WTC11 (cell line): ENCODE data around the gene TLCD3B. TPM values are rescaled to one million over a fixed set of nuclear protein-coding genes. Genes with fewer than 3 reads are reported as not detected.

Source experiments
- EMX1 ChIP-seq: fragments of 250-450 bp; sonication (Bioruptor Pico); IDR thresholded peaks from 2 replicates; pipeline ENCODE4 v1.8.0; 2021; ENCODE audit warnings: mild to moderate bottlenecking
- ETV6 ChIP-seq: sonication (generic); formaldehyde crosslinking; IDR thresholded peaks from 2 replicates; pipeline ENCODE4 v1.8.1; 2022; ENCODE audit warnings: mild to moderate bottlenecking, missing genetic modification reagents
- FOXJ3 ChIP-seq: sonication (generic); formaldehyde crosslinking; IDR thresholded peaks from 2 replicates; pipeline ENCODE4 v1.9.0; 2021; ENCODE audit warnings: missing genetic modification reagents, mild to moderate bottlenecking, borderline replicate concordance
- FOXK1 ChIP-seq: sonication (generic); formaldehyde crosslinking; IDR thresholded peaks from 2 replicates; pipeline ENCODE4 v1.8.0; 2022; ENCODE audit warnings: mild to moderate bottlenecking, moderate library complexity, missing genetic modification reagents
- FOXP1 ChIP-seq: sonication (generic); formaldehyde crosslinking; IDR thresholded peaks from 2 replicates; pipeline ENCODE4 v1.8.0; 2022; ENCODE audit warnings: missing genetic modification reagents, mild to moderate bottlenecking, moderate library complexity, borderline replicate concordance
- RORB ChIP-seq: fragments of 250-450 bp; sonication (Bioruptor Pico); IDR thresholded peaks from 2 replicates; pipeline ENCODE4 v1.9.0; 2021; ENCODE audit warnings: mild to moderate bottlenecking
- SP1 ChIP-seq: sonication (generic); formaldehyde crosslinking; conservative IDR thresholded peaks from 2 replicates; pipeline ENCODE4 v1.8.1; 2022; ENCODE audit warnings: missing genetic modification reagents
- TEAD1 ChIP-seq: sonication (generic); formaldehyde crosslinking; IDR thresholded peaks from 2 replicates; pipeline ENCODE4 v1.8.0; 2022; ENCODE audit warnings: mild to moderate bottlenecking, missing genetic modification reagents
- TEAD4 ChIP-seq: sonication (generic); formaldehyde crosslinking; IDR thresholded peaks from 2 replicates; pipeline ENCODE4 v1.8.0; 2022; ENCODE audit warnings: mild to moderate bottlenecking, missing genetic modification reagents
- ZNF423 ChIP-seq: fragments of 250-450 bp; sonication (Bioruptor Pico); IDR thresholded peaks from 2 replicates; pipeline ENCODE4 v2.1.2; 2022; ENCODE audit warnings: mild to moderate bottlenecking, moderate library complexity
- total RNA-seq: library from RNA; stranded (reverse); gene quantifications from 3 replicates; pipeline ENCODE4 v1.2.3, GENCODE V29; 2021
- TF ChIP-seq, protein P1 (sequence below): sonication (generic); formaldehyde crosslinking; IDR thresholded peaks from 2 replicates; pipeline ENCODE4 v1.8.0; 2023; ENCODE audit warnings: missing genetic modification reagents, mild to moderate bottlenecking, borderline replicate concordance
- TF ChIP-seq, protein P2 (sequence below): sonication (generic); formaldehyde crosslinking; IDR thresholded peaks from 2 replicates; pipeline ENCODE4 v1.8.0; 2023; ENCODE audit warnings: mild to moderate bottlenecking, missing genetic modification reagents
- TF ChIP-seq, protein P3 (sequence below): sonication (generic); formaldehyde crosslinking; IDR thresholded peaks from 2 replicates; pipeline ENCODE4 v1.8.1; 2023; ENCODE audit warnings: mild to moderate bottlenecking, missing genetic modification reagents, moderate library complexity
- TF ChIP-seq, protein P4 (sequence below): sonication (generic); formaldehyde crosslinking; IDR thresholded peaks from 2 replicates; pipeline ENCODE4 v1.8.0; 2022; ENCODE audit warnings: mild to moderate bottlenecking, missing genetic modification reagents
- TF ChIP-seq, protein P5 (sequence below): sonication (generic); formaldehyde crosslinking; IDR thresholded peaks from 2 replicates; pipeline ENCODE4 v1.8.0; 2022; ENCODE audit warnings: missing genetic modification reagents
- TF ChIP-seq, protein P6 (sequence below): fragments of 250-450 bp; sonication (Bioruptor Pico); conservative IDR thresholded peaks from 2 replicates; pipeline ENCODE4 v1.9.0; 2021; ENCODE audit warnings: mild to moderate bottlenecking
- TF ChIP-seq, protein P7 (sequence below): sonication (generic); formaldehyde crosslinking; IDR thresholded peaks from 2 replicates; pipeline ENCODE4 v1.8.1; 2022; ENCODE audit warnings: mild to moderate bottlenecking, moderate library complexity, missing genetic modification reagents
- TF ChIP-seq, protein P8 (sequence below): fragments of 250-450 bp; sonication (Bioruptor Pico); IDR thresholded peaks from 2 replicates; pipeline ENCODE4 v2.1.2; 2022; ENCODE audit warnings: mild to moderate bottlenecking, moderate library complexity

TLCD3B gene
- total RNA-seq, 1 experiment from 2014 or later = 28.1 TPM

DNA sequence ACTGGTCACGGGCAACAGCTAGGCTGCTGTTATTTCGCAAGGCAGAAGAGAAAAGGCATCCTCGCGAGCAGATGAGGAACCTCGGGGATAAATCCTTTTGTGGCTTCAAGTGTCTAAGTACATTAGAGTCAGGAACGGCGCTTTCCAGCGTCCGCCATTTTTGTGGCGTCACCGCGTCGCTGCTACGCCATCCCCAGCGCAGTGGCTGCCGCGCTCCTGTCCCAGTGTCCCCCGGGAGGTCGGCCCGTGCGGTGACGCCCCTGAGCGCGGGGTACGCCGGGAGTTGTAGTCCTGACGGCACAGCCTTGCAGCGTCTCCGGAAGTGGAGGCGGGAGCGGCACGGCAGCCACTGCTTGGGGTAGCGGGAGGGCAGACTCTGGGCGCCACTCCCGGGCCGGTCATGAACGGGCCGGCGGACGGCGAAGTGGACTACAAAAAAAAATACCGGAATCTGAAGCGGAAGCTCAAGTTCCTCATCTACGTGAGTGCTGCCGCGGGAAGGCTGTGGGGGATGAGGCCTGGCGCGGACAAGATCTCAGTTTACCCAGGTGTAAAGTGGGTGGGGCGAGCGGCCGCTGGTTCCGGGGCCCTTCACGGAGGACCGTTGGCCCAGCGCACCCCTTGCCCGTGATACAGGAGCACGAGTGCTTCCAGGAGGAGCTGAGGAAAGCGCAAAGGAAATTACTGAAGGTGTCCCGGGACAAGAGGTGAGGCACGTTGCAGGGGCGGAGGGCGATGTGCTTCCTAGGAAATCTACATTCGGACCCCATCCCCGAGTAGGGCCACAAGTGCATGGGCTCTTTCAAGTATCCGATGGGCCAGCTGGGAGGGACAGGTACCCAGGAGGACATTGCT, 34.9 kb downstream of the TLCD3B start, which contains the start of gene INO80E (continued):
- TF ChIP-seq, protein P1, sequence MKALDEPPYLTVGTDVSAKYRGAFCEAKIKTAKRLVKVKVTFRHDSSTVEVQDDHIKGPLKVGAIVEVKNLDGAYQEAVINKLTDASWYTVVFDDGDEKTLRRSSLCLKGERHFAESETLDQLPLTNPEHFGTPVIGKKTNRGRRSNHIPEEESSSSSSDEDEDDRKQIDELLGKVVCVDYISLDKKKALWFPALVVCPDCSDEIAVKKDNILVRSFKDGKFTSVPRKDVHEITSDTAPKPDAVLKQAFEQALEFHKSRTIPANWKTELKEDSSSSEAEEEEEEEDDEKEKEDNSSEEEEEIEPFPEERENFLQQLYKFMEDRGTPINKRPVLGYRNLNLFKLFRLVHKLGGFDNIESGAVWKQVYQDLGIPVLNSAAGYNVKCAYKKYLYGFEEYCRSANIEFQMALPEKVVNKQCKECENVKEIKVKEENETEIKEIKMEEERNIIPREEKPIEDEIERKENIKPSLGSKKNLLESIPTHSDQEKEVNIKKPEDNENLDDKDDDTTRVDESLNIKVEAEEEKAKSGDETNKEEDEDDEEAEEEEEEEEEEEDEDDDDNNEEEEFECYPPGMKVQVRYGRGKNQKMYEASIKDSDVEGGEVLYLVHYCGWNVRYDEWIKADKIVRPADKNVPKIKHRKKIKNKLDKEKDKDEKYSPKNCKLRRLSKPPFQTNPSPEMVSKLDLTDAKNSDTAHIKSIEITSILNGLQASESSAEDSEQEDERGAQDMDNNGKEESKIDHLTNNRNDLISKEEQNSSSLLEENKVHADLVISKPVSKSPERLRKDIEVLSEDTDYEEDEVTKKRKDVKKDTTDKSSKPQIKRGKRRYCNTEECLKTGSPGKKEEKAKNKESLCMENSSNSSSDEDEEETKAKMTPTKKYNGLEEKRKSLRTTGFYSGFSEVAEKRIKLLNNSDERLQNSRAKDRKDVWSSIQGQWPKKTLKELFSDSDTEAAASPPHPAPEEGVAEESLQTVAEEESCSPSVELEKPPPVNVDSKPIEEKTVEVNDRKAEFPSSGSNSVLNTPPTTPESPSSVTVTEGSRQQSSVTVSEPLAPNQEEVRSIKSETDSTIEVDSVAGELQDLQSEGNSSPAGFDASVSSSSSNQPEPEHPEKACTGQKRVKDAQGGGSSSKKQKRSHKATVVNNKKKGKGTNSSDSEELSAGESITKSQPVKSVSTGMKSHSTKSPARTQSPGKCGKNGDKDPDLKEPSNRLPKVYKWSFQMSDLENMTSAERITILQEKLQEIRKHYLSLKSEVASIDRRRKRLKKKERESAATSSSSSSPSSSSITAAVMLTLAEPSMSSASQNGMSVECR (CRISPR knock-in tag) = 0 out of 2 replicates have a peak, but pooled peaks have one; percentile 30
- TF ChIP-seq, protein P2, sequence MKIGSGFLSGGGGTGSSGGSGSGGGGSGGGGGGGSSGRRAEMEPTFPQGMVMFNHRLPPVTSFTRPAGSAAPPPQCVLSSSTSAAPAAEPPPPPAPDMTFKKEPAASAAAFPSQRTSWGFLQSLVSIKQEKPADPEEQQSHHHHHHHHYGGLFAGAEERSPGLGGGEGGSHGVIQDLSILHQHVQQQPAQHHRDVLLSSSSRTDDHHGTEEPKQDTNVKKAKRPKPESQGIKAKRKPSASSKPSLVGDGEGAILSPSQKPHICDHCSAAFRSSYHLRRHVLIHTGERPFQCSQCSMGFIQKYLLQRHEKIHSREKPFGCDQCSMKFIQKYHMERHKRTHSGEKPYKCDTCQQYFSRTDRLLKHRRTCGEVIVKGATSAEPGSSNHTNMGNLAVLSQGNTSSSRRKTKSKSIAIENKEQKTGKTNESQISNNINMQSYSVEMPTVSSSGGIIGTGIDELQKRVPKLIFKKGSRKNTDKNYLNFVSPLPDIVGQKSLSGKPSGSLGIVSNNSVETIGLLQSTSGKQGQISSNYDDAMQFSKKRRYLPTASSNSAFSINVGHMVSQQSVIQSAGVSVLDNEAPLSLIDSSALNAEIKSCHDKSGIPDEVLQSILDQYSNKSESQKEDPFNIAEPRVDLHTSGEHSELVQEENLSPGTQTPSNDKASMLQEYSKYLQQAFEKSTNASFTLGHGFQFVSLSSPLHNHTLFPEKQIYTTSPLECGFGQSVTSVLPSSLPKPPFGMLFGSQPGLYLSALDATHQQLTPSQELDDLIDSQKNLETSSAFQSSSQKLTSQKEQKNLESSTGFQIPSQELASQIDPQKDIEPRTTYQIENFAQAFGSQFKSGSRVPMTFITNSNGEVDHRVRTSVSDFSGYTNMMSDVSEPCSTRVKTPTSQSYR (CRISPR knock-in tag) = no peak
- peak; percentile 29; the same call in 1 of the 2 replicates for TF ChIP-seq TEAD1 (CRISPR knock-in tag)
- TF ChIP-seq ZNF423 (CRISPR knock-in tag) = no peak
- no peak for TF ChIP-seq FOXJ3 (CRISPR knock-in tag)
- TF ChIP-seq, protein P3, sequence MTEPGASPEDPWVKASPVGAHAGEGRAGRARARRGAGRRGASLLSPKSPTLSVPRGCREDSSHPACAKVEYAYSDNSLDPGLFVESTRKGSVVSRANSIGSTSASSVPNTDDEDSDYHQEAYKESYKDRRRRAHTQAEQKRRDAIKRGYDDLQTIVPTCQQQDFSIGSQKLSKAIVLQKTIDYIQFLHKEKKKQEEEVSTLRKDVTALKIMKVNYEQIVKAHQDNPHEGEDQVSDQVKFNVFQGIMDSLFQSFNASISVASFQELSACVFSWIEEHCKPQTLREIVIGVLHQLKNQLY (CRISPR knock-in tag) = no peak
- TF ChIP-seq, protein P4, sequence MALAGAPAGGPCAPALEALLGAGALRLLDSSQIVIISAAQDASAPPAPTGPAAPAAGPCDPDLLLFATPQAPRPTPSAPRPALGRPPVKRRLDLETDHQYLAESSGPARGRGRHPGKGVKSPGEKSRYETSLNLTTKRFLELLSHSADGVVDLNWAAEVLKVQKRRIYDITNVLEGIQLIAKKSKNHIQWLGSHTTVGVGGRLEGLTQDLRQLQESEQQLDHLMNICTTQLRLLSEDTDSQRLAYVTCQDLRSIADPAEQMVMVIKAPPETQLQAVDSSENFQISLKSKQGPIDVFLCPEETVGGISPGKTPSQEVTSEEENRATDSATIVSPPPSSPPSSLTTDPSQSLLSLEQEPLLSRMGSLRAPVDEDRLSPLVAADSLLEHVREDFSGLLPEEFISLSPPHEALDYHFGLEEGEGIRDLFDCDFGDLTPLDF (CRISPR knock-in tag) = no peak
- TF ChIP-seq SP1 (CRISPR knock-in tag) = peak; percentile 96
- TF ChIP-seq, protein P5, sequence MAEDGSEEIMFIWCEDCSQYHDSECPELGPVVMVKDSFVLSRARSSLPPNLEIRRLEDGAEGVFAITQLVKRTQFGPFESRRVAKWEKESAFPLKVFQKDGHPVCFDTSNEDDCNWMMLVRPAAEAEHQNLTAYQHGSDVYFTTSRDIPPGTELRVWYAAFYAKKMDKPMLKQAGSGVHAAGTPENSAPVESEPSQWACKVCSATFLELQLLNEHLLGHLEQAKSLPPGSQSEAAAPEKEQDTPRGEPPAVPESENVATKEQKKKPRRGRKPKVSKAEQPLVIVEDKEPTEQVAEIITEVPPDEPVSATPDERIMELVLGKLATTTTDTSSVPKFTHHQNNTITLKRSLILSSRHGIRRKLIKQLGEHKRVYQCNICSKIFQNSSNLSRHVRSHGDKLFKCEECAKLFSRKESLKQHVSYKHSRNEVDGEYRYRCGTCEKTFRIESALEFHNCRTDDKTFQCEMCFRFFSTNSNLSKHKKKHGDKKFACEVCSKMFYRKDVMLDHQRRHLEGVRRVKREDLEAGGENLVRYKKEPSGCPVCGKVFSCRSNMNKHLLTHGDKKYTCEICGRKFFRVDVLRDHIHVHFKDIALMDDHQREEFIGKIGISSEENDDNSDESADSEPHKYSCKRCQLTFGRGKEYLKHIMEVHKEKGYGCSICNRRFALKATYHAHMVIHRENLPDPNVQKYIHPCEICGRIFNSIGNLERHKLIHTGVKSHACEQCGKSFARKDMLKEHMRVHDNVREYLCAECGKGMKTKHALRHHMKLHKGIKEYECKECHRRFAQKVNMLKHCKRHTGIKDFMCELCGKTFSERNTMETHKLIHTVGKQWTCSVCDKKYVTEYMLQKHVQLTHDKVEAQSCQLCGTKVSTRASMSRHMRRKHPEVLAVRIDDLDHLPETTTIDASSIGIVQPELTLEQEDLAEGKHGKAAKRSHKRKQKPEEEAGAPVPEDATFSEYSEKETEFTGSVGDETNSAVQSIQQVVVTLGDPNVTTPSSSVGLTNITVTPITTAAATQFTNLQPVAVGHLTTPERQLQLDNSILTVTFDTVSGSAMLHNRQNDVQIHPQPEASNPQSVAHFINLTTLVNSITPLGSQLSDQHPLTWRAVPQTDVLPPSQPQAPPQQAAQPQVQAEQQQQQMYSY (CRISPR knock-in tag) = 0 out of 2 replicates have a peak, but pooled peaks have one; percentile 9
- no peak for TF ChIP-seq RORB (CRISPR knock-in tag)
- TF ChIP-seq, protein P6, sequence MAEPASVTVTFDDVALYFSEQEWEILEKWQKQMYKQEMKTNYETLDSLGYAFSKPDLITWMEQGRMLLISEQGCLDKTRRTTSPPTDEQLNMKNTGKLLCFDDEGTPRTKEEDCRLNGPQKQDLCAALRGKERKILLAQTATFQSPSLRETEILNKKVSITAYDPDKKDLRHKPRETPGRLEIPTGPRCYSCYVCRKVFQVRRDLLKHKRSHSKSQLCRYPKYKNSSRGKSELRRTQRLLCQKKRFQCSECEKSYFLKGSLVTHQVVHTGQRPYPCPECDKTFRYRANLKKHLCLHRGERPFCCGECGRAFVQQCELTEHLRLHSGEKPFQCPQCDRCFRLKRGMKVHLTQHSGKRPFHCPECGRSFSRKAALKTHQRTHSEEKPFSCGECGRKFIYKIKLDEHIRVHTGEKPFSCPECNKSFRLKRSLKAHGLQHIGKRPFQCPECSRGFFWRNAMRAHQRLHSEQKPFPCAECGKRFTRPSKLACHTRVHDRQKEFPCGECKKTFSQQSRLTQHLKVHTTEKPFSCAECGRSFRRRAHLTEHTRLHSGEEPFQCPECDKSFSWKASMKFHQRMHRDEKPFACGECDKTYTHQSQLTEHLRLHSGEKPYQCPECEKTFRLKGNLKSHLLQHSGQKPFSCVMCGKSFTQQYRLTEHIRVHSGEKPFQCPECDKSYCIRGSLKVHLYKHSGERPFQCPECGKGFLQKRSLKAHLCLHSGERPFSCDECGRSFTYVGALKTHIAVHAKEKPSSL (CRISPR knock-in tag) = no peak
- TF ChIP-seq FOXK1 = peak; percentile 93
- no peak for TF ChIP-seq TEAD4 (CRISPR knock-in tag)
- no peak for TF ChIP-seq ETV6 (CRISPR knock-in tag)
- TF ChIP-seq, protein P7, sequence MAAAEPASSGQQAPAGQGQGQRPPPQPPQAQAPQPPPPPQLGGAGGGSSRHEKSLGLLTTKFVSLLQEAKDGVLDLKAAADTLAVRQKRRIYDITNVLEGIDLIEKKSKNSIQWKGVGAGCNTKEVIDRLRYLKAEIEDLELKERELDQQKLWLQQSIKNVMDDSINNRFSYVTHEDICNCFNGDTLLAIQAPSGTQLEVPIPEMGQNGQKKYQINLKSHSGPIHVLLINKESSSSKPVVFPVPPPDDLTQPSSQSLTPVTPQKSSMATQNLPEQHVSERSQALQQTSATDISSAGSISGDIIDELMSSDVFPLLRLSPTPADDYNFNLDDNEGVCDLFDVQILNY (CRISPR knock-in tag) = no peak; the same call in 1 of the 2 replicates
- TF ChIP-seq EMX1 (CRISPR knock-in tag) = no peak
- TF ChIP-seq FOXP1 (CRISPR knock-in tag) = no peak; the same call in 1 of the 2 replicates
- TF ChIP-seq, protein P8, sequence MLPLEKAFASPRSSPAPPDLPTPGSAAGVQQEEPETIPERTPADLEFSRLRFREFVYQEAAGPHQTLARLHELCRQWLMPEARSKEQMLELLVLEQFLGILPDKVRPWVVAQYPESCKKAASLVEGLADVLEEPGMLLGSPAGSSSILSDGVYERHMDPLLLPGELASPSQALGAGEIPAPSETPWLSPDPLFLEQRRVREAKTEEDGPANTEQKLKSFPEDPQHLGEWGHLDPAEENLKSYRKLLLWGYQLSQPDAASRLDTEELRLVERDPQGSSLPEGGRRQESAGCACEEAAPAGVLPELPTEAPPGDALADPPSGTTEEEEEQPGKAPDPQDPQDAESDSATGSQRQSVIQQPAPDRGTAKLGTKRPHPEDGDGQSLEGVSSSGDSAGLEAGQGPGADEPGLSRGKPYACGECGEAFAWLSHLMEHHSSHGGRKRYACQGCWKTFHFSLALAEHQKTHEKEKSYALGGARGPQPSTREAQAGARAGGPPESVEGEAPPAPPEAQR (CRISPR knock-in tag) = no peak
